GM18507 (cell line): ENCODE data around the gene C4orf50.
"Not testable (repeated sequence)": the region's sequence is repeated elsewhere in the genome, so short reads cannot be mapped to it uniquely, and the experiment has no call there.

Source experiments
- DNase-seq: peaks from one replicate; pipeline ENCODE4 v3.0.0; 2011; ENCODE audit warnings: low read depth; ENCODE audit not compliant: insufficient read length; ENCODE audit errors: extremely low spot score
- FAIRE-seq: peaks from 2 replicates; lab custom pipeline; 2011; peaks lifted over from hg19 to GRCh38; lab: Jason Lieb, UNC

C4orf50 gene

GRCh38 chr4:5996641-5997040 is 21.6 kb downstream of the C4orf50 start:
- DNase-seq = no peak
- FAIRE-seq = no peak

GRCh38 chr4:5995901-5996623 is 22.2 kb downstream of the C4orf50 start:
- FAIRE-seq (no peak), DNase-seq (no peak)

GRCh38 chr4:5993876-5994811 is 24.1 kb downstream of the C4orf50 start:
- DNase-seq (no peak), FAIRE-seq (no peak)

DNA sequence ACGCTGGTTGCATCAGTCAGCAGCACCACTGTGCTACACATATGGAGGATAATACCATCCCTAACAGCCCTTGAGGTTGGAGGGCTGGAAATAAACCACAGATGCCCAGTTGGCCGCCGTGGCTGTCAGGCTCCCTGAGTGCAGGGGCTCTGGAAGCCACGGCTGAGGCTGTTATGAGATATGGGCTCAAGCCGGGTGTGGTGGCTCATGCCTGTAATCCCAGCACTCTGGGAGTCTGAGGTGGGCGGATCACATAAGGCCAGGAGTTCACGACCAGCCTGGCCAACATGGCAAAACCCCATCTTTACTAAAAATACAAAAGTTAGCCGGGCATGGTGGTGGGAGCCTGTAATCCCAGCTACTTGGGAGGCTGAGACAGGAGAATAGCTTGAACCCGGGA is 24.9 kb downstream of the C4orf50 start:
- FAIRE-seq, DNase-seq: not testable (repeated sequence)

GRCh38 chr4:5992828-5993321 is 25.4 kb downstream of the C4orf50 start:
- FAIRE-seq (no peak), DNase-seq (no peak)

DNA sequence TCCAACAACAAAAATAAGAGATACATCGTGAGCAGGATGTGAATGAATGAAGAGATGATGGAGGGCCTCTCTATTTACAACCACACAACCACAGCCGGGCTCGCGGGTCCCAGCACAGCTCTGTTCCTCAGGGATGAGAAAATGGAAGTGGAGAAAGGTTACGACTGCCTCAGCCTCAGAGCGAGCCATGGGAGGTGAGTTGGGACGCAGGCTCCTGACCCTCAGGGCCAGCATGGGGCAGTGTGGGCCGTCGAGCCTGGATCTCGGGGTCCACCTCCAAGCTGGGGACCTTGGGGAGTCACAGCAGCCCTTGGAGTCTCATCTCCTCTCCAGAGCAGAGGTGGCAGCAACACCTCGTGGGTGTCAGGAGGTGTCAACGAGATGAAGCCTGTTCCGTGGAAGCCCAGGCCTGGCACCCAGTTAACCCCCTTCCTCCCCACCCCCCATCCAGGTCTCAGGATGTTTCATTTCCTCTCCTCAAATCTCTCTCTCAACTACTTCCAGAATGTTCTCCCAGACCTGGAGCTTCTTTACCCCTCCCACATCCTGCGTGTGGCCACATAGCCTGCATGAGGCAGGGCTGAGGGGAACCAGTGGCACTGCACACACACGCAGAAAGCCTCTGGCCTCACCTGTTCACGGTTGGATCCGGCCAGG is 25.9 kb downstream of the C4orf50 start:
- DNase-seq = no peak

GRCh38 chr4:5991405-5991804 is 26.8 kb downstream of the C4orf50 start:
- FAIRE-seq (no peak), DNase-seq (no peak)

More for the DNA sequence above, 25.9 kb downstream of the C4orf50 start:
- FAIRE-seq = no peak

GRCh38 chr4:5990446-5991160 is 27.6 kb downstream of the C4orf50 start:
- FAIRE-seq = no peak

DNA sequence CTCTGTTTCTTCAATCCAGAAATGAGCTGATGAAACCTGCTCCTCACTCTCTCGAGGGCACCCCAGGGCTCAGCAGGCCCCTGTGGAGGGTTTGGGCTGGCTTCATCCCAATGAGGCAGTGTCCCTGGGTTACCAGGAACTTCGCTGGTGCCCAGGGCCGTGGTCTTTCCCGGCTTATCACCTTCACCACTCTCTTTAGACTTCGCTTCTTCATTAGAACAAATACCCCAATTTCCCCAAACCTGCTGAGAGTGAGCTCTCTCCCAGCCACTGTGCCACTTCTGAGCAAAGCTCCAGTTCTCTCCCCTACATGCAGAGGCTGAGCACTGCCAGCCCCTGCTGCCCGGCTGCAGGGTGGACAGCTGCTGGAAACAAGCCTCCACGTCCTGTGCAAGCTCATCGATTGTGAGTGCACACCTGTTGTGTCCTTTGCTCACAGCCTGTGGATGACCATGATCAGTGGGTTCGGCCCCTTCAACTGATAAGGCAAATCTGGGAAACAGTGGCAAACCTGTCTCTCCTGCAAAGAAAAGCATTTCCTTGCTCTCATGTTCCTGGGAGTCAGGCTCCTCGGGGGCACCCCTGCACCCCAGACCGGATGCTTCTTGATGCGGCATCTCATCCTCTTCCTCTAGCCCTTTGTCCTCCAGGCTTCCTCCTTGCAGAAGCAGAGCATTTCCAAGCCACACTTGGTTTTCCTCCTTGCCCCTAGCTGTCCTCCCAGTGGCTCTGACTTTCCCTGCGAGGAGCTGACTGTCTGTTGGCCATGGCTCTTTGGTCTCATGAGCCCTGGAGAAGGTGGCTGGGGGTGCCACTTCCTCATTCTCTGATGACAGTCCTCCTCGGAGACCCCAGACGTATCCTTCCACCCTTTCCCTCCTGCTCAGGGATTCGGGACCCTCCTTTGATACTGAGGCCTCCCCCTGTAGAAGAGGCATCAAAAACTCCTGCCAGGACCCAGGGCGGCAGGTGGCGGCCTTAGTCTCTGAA is 28.7 kb downstream of the C4orf50 start:
- DNase-seq (no peak), FAIRE-seq (no peak)

More at GRCh38 chr4:5990446-5991160, 27.6 kb downstream of the C4orf50 start:
- no peak for DNase-seq

DNA sequence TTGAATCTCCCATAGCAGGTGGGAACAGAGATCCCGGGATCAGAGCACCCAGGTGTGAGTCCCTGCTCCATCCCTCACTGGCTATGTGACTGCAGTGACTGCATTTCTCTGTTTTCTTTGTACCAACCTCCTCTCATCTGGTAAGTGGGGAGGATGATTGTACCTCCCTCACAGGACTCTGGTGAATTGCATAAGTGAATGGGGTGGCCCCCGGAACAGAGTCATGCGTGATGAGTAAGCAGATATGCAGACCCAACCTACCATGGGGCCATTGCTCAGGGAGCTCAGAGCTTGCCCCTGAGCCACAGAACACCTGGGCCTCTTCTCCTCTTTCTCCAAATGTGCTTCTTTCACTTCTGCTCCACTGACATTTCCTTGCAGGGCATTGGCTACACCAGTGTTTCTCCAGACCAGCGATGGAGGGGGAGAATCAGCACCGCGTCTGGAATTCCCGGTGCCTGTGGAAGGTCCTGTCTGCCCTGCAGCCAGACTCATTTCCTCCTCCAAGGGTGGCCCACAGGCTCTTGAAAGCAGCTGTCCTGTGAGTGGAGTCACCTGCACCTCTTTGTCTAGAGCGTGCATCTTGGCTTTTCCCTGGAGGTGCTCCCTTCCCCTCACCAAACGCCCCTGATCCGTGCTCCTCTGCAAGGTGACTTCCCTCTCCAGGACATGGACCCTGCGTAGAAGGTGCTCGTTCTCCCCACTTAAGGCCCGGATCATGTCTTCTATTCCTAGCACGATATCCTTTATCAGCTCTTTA is 30.0 kb downstream of the C4orf50 start:
- no peak for FAIRE-seq
- DNase-seq = no peak

- no peak for FAIRE-seq
- DNase-seq = no peak
These were observed 33.4 kb downstream of the C4orf50 start for GRCh38 chr4:5984843-5985242.

GRCh38 chr4:5982156-5982973 is 35.9 kb downstream of the C4orf50 start:
- FAIRE-seq = no peak
- DNase-seq = no peak

GRCh38 chr4:5980436-5981155 is 37.6 kb downstream of the C4orf50 start:
- DNase-seq (no peak), FAIRE-seq (no peak)

DNA sequence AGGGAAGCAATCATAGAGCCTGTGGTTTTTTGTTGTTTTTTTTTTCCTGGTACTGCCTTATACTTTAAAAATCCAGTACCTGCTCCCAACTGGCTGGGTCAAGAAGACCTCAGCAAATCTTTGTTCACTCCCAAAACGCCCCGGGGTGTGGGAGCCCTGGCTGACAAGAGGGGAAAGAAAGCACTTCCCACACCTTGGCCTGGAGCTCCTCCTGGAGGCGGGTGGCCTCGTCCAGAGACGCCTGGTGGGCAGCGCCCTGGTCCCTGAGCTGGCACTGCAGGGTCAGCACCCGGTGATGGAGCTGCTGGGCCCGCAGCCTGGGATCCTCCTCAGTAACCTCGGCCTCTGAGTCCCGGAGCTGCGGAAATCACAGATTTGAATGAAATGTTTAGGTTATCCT is 38.2 kb downstream of the C4orf50 start:
- no peak for FAIRE-seq
- DNase-seq = no peak

DNA sequence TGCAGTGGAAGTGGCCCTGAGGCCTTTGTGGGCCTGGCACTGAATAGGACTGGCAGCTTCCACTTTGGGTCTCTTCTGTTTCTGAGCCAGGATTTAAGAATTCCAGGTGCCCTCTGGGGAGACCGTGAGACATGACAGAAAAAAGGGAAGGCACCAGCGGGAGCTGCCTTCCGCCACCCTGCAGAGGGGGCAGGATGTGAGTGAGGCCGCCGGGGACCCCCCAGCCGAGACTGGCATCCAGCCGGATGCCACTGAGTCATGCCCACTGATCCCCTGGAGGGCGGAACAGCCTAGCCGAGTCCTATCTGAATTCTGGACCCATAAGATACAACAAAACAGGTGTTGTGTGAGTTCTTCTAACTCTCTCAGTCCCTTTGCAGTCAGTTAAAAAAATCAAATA is 41.3 kb downstream of the C4orf50 start:
- DNase-seq = no peak
- FAIRE-seq = no peak

- DNase-seq (no peak), FAIRE-seq (no peak)
These were observed 41.8 kb downstream of the C4orf50 start for GRCh38 chr4:5976431-5976830.
